ENCODE results near the gene CFL1.
"Not testable (repeated sequence)": the region's sequence is repeated elsewhere in the genome, so short reads cannot be mapped to it uniquely, and the experiment has no call there.

CFL1 gene

GRCh38 chr11:65832231-65832630, 25.7 kb downstream of the CFL1 start:
- not testable (repeated sequence) for DNase-seq (ENCODE audit: low read depth)

GRCh38 chr11:65829459-65829858, 28.5 kb downstream of the CFL1 start:
- no peak for DNase-seq (ENCODE audit: low read depth)

- no peak for DNase-seq (ENCODE audit: low read depth)
These were observed 30.8 kb downstream of the CFL1 start for GRCh38 chr11:65826984-65827735.

- no peak for DNase-seq (ENCODE audit: low read depth)
These were observed 35.0 kb downstream of the CFL1 start for GRCh38 chr11:65822776-65823528.

DNA sequence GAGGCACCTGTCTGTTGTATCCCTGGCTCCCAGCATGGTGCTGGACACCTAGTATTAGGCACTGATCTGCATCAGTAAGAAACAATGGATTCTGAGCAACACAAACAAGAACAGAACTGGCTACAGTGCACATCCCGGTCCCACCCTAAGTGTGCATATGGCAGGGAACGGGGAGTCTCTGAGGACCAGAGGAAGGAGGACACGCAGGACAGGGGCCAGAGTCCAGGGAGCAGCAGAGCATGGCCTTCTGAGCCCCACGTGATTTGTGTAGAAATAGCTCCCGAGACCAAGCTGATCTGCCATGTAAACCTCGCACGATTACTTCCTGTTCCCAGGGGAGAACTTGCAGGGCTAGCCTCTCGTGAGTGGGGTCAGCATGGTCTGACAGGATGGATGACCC, 36.9 kb downstream of the CFL1 start:
- no peak for DNase-seq (ENCODE audit: low read depth)

DNA sequence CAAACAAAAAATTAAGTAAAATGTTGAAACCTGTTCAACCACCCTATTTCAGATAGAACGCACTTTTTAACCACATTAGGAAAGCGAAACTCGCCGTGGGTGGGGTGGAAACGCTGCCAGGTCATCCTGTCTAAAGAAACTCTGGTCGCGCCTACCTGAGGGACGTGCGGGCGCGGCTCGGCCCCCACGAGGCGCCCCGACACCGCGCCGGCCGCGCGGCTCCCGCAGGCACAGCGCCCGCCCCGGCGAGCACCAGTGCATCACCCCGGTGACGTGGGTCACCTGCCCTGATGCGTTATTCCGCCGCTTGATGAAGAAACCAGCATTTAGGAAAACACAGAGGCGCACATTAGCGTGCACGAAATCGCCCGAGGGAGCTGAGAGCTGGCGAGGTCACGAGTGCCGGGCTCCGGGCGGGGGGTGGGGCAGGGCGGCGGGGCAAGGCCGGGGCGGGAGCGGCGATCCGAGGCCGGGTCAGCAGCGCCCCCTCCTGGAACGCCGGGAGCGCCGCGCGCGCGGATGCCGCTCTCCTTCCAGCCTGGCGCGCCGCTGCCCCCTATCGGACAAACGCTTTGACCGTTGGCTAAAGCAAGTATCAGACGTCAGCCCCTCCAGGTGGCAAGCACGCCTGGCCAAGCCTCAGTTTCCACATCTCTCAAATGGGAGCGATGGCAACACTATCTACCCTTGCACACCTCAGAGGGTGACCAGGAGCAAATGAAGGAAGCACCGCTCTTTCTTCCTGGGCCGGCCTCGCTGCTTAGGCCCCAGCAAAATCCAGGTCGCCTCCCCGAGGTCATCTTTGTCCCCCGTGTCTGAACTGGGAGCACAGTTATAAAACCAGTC, 39.9 kb downstream of the CFL1 start:
- peak; percentile 74 for DNase-seq (ENCODE audit: low read depth)

DNA sequence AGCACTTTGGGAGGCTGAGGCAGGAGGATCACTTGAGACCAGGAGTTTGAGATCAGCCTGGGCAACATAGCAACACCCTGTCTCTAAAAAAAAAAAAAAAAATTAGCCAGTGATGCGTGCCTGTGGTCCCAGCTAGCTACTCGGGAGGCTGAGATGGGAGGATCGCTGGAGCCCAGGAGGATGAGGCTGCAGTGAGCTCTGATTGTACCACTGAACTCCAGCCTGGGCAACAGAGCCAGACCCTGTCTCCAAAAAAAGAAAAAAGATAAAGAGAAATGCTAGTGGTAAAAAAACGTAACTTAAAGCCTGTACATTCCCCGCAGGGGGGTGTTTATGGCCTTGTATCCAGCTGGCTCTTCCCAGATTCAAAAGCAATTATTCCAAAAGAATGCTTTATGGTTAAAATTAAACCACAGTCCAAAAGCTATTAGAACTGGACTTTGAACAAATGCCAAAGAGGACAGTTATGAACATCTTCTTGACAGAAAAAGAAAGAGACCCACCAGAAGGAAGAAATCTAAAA, 40.6 kb downstream of the CFL1 start:
- DNase-seq (ENCODE audit: low read depth) = no peak

- DNase-seq (ENCODE audit: low read depth) = no peak
These were observed 41.3 kb downstream of the CFL1 start for GRCh38 chr11:65816696-65817095.

- no peak for DNase-seq (ENCODE audit: low read depth)
These were observed 42.9 kb downstream of the CFL1 start for GRCh38 chr11:65814986-65815565.

- no peak for DNase-seq (ENCODE audit: low read depth)
These were observed 43.6 kb downstream of the CFL1 start for GRCh38 chr11:65814131-65814985.

- no peak for DNase-seq (ENCODE audit: low read depth)
These were observed 46.1 kb downstream of the CFL1 start for GRCh38 chr11:65811764-65812475.

DNA sequence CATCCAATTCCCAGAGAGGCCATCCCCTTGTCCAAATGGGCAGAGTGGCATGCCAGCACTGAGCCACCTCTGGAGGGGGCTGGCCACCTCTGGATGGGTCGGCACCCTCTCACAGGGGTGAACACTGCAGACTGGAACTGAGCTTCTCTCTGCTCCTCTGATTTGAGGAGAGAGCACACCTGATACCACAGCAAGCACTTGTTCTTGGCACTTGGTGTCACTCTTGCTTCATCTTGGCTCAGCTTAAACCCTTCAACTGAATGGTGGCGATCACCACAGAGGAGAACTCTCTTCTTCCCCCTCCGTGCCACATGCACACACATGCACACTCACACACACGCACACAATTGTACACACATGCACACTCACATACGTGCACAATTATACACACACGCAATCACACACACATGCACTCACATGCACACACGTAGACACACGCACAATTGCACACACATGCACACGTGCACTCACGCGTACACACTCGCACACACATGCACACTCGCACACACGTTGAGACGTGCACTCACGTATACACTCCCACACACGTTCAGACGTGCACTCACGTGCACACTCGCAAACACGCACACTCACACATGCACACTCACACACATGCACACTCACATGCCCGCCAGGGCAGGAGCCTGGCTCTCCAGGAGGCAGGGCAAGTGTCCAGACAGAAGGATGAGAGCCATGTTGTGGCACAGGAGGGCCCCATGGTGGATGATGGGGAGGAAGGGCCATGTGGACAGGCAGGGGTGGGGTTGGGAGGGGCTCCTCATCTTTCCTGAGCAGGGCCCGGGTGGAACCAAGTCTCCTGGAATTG, 47.7 kb downstream of the CFL1 start:
- no peak for DNase-seq (ENCODE audit: low read depth)

- DNase-seq (ENCODE audit: low read depth) = no peak
These were observed 48.5 kb downstream of the CFL1 start for GRCh38 chr11:65809496-65809895.

DNA sequence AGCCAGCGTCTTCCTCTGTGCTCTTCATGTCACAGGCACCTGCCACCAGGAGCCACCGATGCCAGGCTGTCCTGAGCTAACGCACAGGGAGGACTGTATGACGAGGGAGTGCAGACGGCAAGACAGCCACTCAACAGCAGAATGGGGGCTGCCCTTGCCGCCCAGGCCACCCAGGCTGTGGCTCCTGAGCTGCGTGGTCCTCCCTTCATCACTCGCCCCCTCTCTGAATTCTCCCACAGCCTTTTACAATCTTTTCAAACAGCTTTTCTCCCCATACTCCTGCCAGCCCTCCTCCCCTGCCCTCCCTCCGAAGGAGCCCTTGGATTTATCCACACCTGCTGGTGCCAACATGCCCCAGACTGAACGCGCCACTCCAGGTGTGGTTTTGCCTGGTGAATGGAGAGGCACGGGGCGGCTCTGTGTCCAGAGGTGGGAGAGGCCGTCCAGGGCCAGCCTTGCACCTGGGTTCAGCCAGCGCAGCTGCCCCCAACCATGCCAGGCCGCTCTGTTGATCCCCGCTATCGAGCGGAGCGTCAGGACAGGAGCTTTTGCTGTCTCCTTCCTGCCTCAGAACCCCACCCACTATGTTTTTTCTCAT, 49.1 kb downstream of the CFL1 start:
- DNase-seq (ENCODE audit: low read depth) = no peak

DNA sequence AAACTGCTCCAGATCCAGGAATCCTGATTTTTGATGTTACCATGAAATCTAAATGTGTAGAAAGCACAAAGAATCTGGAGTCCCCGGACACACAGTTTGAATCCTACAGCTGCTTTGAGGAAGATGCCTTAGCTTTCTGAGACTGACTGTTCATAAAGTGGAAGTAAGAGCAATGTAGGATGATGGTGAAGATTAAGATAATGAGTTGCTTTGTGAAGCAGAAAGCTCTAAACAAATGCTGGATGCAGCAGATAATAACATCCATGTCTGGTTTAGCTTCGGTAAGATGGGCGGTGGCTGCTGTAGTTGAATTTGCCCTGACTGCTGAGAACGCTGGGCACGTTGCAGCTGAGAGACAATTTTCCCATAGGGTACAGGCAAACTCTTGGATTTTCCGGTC, 51.0 kb downstream of the CFL1 start:
- DNase-seq (ENCODE audit: low read depth) = no peak

All from CMK (cell line).